GM21423 (cell line): ENCODE data around the gene CIP2A.

Experiments
- ATAC-seq: cut with Tn5 transposase; IDR thresholded peaks from one replicate; pipeline ENCODE4 v1.9.1; 2021; ENCODE audit warnings: mild to moderate bottlenecking, moderate library complexity; ENCODE audit not compliant: unreplicated experiment

CIP2A gene

DNA sequence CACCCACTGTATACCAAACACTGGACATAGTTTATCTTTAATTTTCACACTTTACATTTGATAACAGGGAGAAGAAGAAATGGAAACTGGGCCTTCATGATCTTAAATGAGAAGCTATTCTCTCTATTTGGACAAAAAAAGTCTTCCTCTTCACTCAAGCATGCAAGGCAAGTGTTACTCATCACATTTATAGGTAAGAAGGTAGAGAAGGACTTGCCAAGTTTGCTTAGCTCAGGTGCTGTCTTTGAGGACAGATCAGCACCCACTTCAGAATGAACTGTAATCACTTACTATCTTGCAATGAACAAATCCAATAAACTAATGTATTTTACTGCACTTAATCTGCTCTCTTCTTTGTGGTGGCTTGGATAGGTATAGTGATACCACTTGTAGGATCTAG lies 77.7 kb downstream of the CIP2A start:
- ATAC-seq = no peak

DNA sequence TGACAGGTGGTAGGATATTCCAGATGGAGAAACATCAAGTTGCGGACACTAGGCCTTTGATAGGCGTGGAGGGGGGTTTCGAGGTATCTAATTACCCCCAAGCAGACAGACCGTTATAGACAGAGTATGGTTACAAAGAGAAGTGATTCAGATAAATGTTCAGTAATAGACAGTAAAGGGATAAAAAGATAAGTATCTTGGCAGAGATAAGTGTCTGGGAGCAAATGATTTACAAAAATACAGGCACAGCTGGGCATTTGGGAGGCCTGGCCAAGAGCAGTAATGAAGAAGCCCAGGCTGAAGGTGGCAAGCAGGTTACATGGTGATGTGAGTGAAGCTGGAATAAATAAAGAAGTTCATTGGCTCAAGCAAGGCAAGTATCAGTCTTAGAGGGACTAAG lies 78.2 kb downstream of the CIP2A start:
- ATAC-seq = no peak

DNA sequence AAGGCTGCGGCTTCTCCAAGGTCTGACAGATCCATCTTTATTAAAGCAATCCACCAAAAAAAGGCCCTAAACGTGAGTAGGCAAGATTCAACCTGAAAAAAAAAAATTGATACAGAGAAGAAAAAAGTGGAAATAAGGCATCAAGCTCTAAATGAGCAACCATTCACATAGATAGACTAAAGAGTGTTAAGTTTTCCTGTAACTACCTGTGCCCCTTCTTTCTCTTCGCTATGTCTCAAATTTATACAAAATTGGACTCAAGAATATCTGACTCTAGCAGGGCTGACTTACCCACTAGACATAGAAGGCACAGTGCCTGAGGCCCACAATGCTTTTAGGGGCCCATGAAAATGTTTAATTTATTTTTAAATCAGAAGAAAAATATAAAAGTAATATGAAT lies 78.7 kb downstream of the CIP2A start, which contains the start of gene MYH15:
Gene MYH15, minus strand, starts transcription at position 101 of the 400 bp plus-strand sequence. Its CDS starts 66 bp downstream, at position 35.
- no peak for ATAC-seq

DNA sequence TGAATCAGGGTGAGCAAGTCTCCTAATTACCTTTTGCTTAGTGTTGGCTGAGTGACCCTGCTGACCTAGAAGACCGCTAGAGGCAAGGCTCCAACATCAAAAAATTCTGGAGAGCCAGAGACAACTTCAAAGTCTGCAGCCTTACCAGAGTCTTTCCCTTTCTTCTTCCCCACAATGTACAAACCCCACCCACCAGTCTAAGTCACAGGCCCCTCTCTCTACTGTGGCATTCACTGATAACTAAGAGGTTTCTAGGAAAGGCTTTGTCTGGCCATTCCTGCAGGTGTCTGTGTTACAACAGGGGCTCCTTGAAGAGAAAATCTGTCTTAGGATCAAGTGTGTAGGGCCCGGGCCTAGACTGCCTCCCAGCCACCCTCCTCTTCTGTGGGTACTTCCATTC lies 79.4 kb downstream of the CIP2A start:
- ATAC-seq = no peak

DNA sequence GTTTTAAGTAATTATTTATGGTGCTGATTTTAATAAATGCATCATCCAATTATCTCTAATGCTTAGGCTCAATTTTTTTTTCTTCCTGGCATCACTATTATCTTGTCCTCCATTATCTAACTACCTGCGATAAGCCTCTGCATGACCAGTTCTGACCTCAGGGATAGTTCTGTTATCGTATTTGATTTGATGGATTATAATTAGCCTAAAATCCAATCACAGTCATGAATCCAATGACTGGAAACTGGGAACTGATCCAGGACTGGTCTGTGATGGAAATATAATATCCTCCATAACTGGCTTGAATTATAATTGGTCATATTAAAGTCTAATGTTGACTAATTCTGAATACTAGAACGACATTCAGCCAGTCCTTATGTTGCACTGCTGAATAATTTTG lies 80.0 kb downstream of the CIP2A start:
- ATAC-seq = no peak

DNA sequence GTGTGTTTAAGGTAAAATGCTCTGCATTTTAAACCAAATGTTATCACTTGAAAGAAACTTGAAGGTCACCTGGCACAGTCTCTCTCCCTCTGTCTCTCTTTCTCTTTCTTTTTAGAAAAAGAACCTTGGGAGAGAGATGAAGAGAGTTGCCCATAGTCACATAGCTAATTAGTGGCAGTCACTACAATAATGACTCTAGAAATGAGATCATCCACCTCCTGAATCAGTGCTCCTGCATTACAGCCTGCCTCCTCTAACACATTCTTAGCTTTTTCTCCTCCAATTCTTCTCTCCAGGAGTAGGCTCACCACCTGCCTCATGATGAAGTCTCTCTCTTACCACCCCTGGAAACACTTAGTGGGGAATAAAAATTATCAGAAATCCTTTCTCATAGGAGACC lies 81.3 kb downstream of the CIP2A start:
- ATAC-seq = no peak

DNA sequence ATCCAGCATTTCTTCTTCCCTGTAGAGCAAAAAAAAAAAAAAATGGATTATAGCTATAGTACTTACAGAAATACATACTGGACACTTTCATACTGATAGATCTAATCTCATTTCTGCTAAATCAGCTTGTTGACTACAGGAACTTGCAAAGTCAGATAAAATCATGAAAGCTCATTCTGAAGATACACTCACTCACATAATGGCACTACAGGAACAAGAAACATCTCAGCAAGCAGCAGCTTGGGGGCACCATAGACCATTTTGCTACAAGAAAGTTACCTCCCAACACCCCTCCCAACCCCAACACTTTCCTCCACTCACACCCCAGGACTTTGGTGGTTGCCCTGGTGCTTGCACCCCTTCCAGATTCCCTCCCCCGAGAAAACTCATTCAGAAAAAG lies 83.4 kb downstream of the CIP2A start:
- no peak for ATAC-seq

DNA sequence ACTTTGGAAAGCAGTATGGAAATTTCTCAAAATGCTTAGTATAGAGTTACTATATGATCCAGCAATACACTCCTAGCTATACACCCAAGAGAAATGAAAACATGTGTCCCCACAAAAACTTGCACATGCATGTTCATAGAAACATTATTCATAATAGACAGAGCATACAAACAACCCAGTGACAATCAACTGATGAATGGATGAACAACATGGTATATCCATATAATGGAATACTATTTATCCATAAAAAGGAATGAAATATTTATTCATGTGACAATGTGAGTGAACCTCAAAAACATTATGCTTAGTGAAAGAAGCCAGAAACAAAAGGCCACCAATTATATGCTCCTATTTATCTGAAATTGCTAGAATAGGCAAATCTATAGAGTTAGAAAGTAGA lies 85.5 kb downstream of the CIP2A start:
- ATAC-seq = no peak

DNA sequence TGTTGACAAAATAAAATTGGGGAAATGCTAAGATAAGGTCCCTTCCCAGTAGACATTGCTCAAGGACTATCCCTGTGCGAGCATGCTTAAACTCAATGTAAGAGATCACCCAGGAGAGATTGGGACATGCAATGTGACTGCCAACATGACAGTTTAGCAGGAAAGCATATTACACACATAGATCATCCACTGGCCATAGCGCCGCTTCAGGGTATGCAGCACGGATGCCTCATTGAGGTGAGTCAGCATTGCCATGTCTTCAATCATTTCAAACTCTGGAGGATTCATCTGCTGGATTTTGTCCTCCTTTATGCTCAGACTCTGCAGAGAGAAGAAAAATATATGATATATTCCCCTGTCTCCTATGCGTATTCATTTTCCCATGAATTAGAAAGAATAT lies 87.7 kb downstream of the CIP2A start:
- ATAC-seq = no peak

DNA sequence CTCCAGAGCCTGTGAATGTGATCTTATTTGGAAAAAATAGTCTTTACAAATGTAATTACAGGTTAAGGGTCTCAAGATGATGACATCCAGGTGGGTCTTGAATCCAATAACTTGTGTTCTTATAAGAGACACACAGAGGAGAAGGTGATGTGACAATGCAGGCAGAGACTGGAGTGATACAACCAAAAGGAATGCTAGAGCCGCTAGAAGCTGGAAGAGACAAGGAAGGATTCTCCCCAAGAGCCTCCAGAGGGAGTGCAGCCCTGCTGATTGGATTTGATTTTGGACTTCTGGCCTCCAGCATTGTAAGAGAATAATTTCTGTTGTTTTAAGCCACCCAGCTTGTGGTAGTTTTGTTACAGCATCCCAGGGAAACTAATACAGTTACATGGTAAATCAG lies 88.5 kb downstream of the CIP2A start:
- no peak for ATAC-seq
